Measurements from ENCODE around the gene DNASE1. TPM values are rescaled to one million over a fixed set of nuclear protein-coding genes. Genes with fewer than 3 reads are reported as not detected.

The DNASE1 gene
- total RNA-seq, 1 donor from 2014 or later, result 6.8 TPM

GRCh38 chr16:3702082-3702481, 47.6 kb downstream of the DNASE1 start:
- DNase-seq (ENCODE audit: low read depth), result no peak
- FAIRE-seq, result no peak
- H3K27me3 ChIP-seq (ENCODE audit: control insufficient read depth, insufficient read depth, low read length), result no peaks in the 10 kb centered on the region
- no peak for TF ChIP-seq CTCF (IDR thresholded peaks at IDR 0.05; ENCODE audit: insufficient read depth, low read length, severe bottlenecking)
- H3K36me3 ChIP-seq (ENCODE audit: control insufficient read depth, insufficient read depth, low read length), result peaks cover 2% of the 10 kb centered on the region
- no peak overlapping the region for H3K4me3 ChIP-seq (ENCODE audit: low read depth, low read length)

- Histone ChIP-seq H3K27me3 (ENCODE audit: control insufficient read depth, insufficient read depth, low read length) (no peaks in the 10 kb centered on the region), H3K4me3 (ENCODE audit: low read depth, low read length) (no peak overlapping the region), H3K36me3 (ENCODE audit: control insufficient read depth, insufficient read depth, low read length) (peaks cover 7% of the 10 kb centered on the region)
- no peak for TF ChIP-seq CTCF (IDR thresholded peaks at IDR 0.05; ENCODE audit: insufficient read depth, low read length, severe bottlenecking)
- FAIRE-seq (no peak), DNase-seq (ENCODE audit: low read depth) (no peak)
Observed at GRCh38 chr16:3706253-3707012, 51.9 kb downstream of the DNASE1 start.

Other genes with a start within 250 kb of the DNASE1 start
- 1.3 and 1.9 TPM in 2 replicates for gene ZNF597, start 211.2 kb upstream of the DNASE1 start, total RNA-seq
- 5.0 and 10.0 TPM in 2 replicates for gene NAA60, start 211.0 kb upstream of the DNASE1 start, total RNA-seq
- not detected in 2 replicates for gene C16orf90, start 159.2 kb upstream of the DNASE1 start, total RNA-seq
- 8.2 and 16.9 TPM in 2 replicates for gene CLUAP1, start 153.7 kb upstream of the DNASE1 start, total RNA-seq
- gene NLRC3, start 77.3 kb upstream of the DNASE1 start, total RNA-seq, result not detected in 2 replicates
- gene SLX4, start 43.1 kb upstream of the DNASE1 start, total RNA-seq, result 1.3 and 2.4 TPM in 2 replicates
- gene TRAP1, start 62.8 kb downstream of the DNASE1 start, total RNA-seq, result 98.4 and 111 TPM in 2 replicates
- 7.4 and 12.8 TPM in 2 replicates for gene CREBBP, start 226.0 kb downstream of the DNASE1 start, total RNA-seq